Aorta (tissue), 5 donors: ENCODE measurements around the gene PPIP5K2. TPM values are rescaled to one million over a fixed set of nuclear protein-coding genes. Genes with fewer than 3 reads are reported as not detected.

ENCODE experiments used
- ATAC-seq: fragments of 200-7000 bp; cut with Tn5 transposase; one replicate; pipeline ENCODE4 v1.9.1; 2022; ENCODE audit warnings: moderate library complexity; ENCODE audit not compliant: low FRiP score
- DNase-seq, 2 donors: peaks; one replicate each; pipeline ENCODE4 v3.0.0-alpha.2; 2020
- H3K27ac ChIP-seq, 2 donors: one replicate each; pipeline ENCODE4 v1.5.1; 2013; ENCODE audit warnings: low read length in 2 of 2, mild to moderate bottlenecking in 2 of 2, moderate library complexity in 2 of 2, control low read depth in 1 of 2, inconsistent platforms in 1 of 2, low read depth in 1 of 2
- H3K27me3 ChIP-seq, 2 donors: one replicate each; pipeline ENCODE4 v1.6.1; 2013; ENCODE audit warnings: control low read depth in 1 of 2, low read length in 1 of 2, mild to moderate bottlenecking in 1 of 2, moderate library complexity in 1 of 2; ENCODE audit not compliant: insufficient read depth in 2 of 2, control insufficient read depth in 1 of 2
- H3K36me3 ChIP-seq, 2 donors: one replicate each; pipeline ENCODE4 v1.6.1; 2013; ENCODE audit warnings: control low read depth in 1 of 2, low read length in 1 of 2, mild to moderate bottlenecking in 1 of 2; ENCODE audit not compliant: insufficient read depth in 2 of 2, control insufficient read depth in 1 of 2
- H3K4me1 ChIP-seq, 2 donors: one replicate each; pipeline ENCODE4 v1.6.1; 2013; ENCODE audit warnings: low read length in 2 of 2, control low read depth in 1 of 2, mild to moderate bottlenecking in 1 of 2, moderate library complexity in 1 of 2; ENCODE audit not compliant: insufficient read depth in 2 of 2, control insufficient read depth in 1 of 2
- H3K4me3 ChIP-seq, 2 donors: one replicate each; pipeline ENCODE4 v1.5.1; 2013; ENCODE audit warnings: low read length in 2 of 2, control low read depth in 1 of 2, mild to moderate bottlenecking in 1 of 2
- H3K9me3 ChIP-seq: one replicate; pipeline ENCODE4 v1.6.1; 2013; ENCODE audit warnings: mild to moderate bottlenecking, low read length; ENCODE audit not compliant: control insufficient read depth
- WGBS, 2 donors: extraction: QIAGEN DNeasy Blood & Tissue Kit; methylation state at CpG; one replicate each; pipeline ENCODE4 v1.1.7; 2013; 5-methylcytosine and 5-hydroxymethylcytosine counted together
- intact Hi-C, 2 donors: fragments of 100-400 bp; cut with DNase I; formaldehyde crosslinking; loops; one replicate each; pipeline versions ENCODE4 v1.14.2 to v1.15.0; 2022
- polyA plus RNA-seq, 2 donors: library from polyadenylated mRNA; stranded (reverse); fragments of 200-250 nt; gene quantifications; one replicate each; pipeline ENCODE4 v1.2.3, GENCODE V29; 2013
- total RNA-seq, 2 donors: library from RNA; stranded (reverse); fragmentation: NEBNext Ultra II Directional; extraction: Animal tissue kit (Norgen Biotek cat#: 25700); gene quantifications; one replicate each; pipeline ENCODE4 v1.2.1, GENCODE V29; 2021
- donor health status: healthy with polysubstance abuse.
- donor health status: Bipolar disorder and iron deficiency.
- donor health status: DM: no; HTN: no; CAD: no.
- donor health status: DM: no; HTN: no; CAD: no.
- donor health status: DM: yes; HTN: yes; CAD: no.

Gene PPIP5K2
- total and polyA plus RNA-seq, 4 donors, result 17.9 to 79.4 (median 61.3) TPM

GRCh38 chr5:103112910-103113309 lies 7.2 kb upstream of the PPIP5K2 start:
- no peak overlapping the region for H3K4me3 ChIP-seq
- no peaks in the 10 kb centered on the region for H3K27me3 ChIP-seq
- no peak for ATAC-seq
- H3K36me3 ChIP-seq, result no peaks in the 10 kb centered on the region
- DNase-seq, result no peak
- H3K27ac ChIP-seq, result no peak overlapping the region
- no peaks in the 10 kb centered on the region for H3K9me3 ChIP-seq
- H3K4me1 ChIP-seq, result peaks cover 0 to 2% of the 10 kb centered on the region in 2 donors
- WGBS, 2 donors, result 90 to 95% methylated on average over 2 of the region's 2 CpGs
- intact Hi-C loops, result no loop called here

- no peak overlapping the region for H3K4me3 ChIP-seq
- DNase-seq (no peak), ATAC-seq (no peak)
- no peaks in the 10 kb centered on the region for H3K36me3 ChIP-seq
- intact Hi-C loops, result no loop called here
- no peaks in the 10 kb centered on the region for H3K27me3 ChIP-seq
- no peak overlapping the region for H3K27ac ChIP-seq
- 80 to 82% methylated on average over 2 of the region's 2 CpGs for WGBS, 2 donors
- H3K9me3 ChIP-seq, result no peaks in the 10 kb centered on the region
- peaks cover 0 to 2% of the 10 kb centered on the region in 2 donors for H3K4me1 ChIP-seq
Measured at GRCh38 chr5:103114440-103114839, 5.7 kb upstream of the PPIP5K2 start.

- intact Hi-C loops, result loop anchor here in 1 of 2 donors (5.0 kb wide), 1 partner anchor 360 kb away; the partner anchor contains the start of gene PAM
- Histone ChIP-seq H3K36me3 (no peaks in the 10 kb centered on the region), H3K4me3 (no peak overlapping the region), H3K27ac (no peak overlapping the region), H3K27me3 (no peaks in the 10 kb centered on the region), H3K9me3 (no peaks in the 10 kb centered on the region), H3K4me1 (peaks cover 2 to 3% of the 10 kb centered on the region in 2 donors)
- ATAC-seq, result no peak
- no peak for DNase-seq
- 51 to 82% methylated on average over 4 of the region's 4 CpGs for WGBS, 2 donors
Measured at GRCh38 chr5:103117471-103117991, 2.6 kb upstream of the PPIP5K2 start.

- 0 to 1% methylated on average over 15 of the region's 15 CpGs for WGBS, 2 donors
- ATAC-seq (no peak), DNase-seq (no peak)
- intact Hi-C loops, result loop anchor here in 1 of 2 donors (5.0 kb wide), 1 partner anchor 362 kb away; the partner anchor contains the start of gene PAM
- Histone ChIP-seq H3K4me3 (peak overlapping the region; percentile 84 to 99), H3K9me3 (no peaks in the 10 kb centered on the region), H3K27me3 (no peaks in the 10 kb centered on the region), H3K36me3 (no peaks in the 10 kb centered on the region), H3K27ac (peak overlapping the region; percentile 96 to 97), H3K4me1 (peaks cover 2 to 5% of the 10 kb centered on the region in 2 donors)
Measured at GRCh38 chr5:103119070-103119764, 884 bp upstream of the PPIP5K2 start.

GRCh38 chr5:103120607-103121200 lies 603 bp downstream of the PPIP5K2 start:
- Histone ChIP-seq H3K27me3 (no peaks in the 10 kb centered on the region), H3K4me1 (peaks cover 2 to 5% of the 10 kb centered on the region in 2 donors), H3K9me3 (no peaks in the 10 kb centered on the region), H3K36me3 (no peaks in the 10 kb centered on the region), H3K27ac (peak overlapping the region in 1 of 2 donors; percentile 58), H3K4me3 (peak overlapping the region; percentile 85 to 90)
- no peak for DNase-seq
- peak; percentile 12 for ATAC-seq
- 0 to 1% methylated on average over 17 of the region's 17 CpGs for WGBS, 2 donors
- intact Hi-C loops, result no loop called here

- Histone ChIP-seq H3K27ac (no peak overlapping the region), H3K4me3 (peak overlapping the region in 1 of 2 donors; percentile 85), H3K9me3 (no peaks in the 10 kb centered on the region), H3K36me3 (no peaks in the 10 kb centered on the region), H3K27me3 (no peaks in the 10 kb centered on the region), H3K4me1 (peaks cover 1 to 5% of the 10 kb centered on the region in 2 donors)
- ATAC-seq (no peak), DNase-seq (no peak)
- 33 to 63% methylated on average over 3 of the region's 3 CpGs for WGBS, 2 donors
- intact Hi-C loops, result no loop called here
Measured at GRCh38 chr5:103122242-103122641, 2.1 kb downstream of the PPIP5K2 start.

GRCh38 chr5:103126557-103126956 lies 6.5 kb downstream of the PPIP5K2 start:
- peaks cover 0 to 5% of the 10 kb centered on the region in 2 donors for H3K4me1 ChIP-seq
- H3K36me3 ChIP-seq, result no peaks in the 10 kb centered on the region
- no peaks in the 10 kb centered on the region for H3K9me3 ChIP-seq
- ATAC-seq (no peak), DNase-seq (no peak)
- intact Hi-C loops, result no loop called here
- no peaks in the 10 kb centered on the region for H3K27me3 ChIP-seq
- no peak overlapping the region for H3K27ac ChIP-seq
- no peak overlapping the region for H3K4me3 ChIP-seq
- 84 to 91% methylated on average over 5 of the region's 5 CpGs for WGBS, 2 donors

GRCh38 chr5:103127292-103127817 lies 7.3 kb downstream of the PPIP5K2 start:
- H3K4me3 ChIP-seq, result no peak overlapping the region
- DNase-seq (no peak), ATAC-seq (no peak)
- H3K27ac ChIP-seq, result no peak overlapping the region
- intact Hi-C loops, result no loop called here
- 94 to 97% methylated on average over 2 of the region's 2 CpGs for WGBS, 2 donors
- no peaks in the 10 kb centered on the region for H3K9me3 ChIP-seq
- H3K27me3 ChIP-seq, result no peaks in the 10 kb centered on the region
- H3K36me3 ChIP-seq, result no peaks in the 10 kb centered on the region
- peaks cover 0 to 4% of the 10 kb centered on the region in 2 donors for H3K4me1 ChIP-seq
